ENCODE measurements around the gene RC3H1.
"Not testable (repeated sequence)": the region's sequence is repeated elsewhere in the genome, so short reads cannot be mapped to it uniquely, and the experiment has no call there.

RC3H1 gene

GRCh38 chr1:174023440-174023839 is 1.3 kb upstream of the RC3H1 start:
- DNase-seq, result no peak

- DNase-seq, result no peak
Observed at GRCh38 chr1:174022976-174023277, 770 bp upstream of the RC3H1 start.

- DNase-seq, result peak; percentile 73
Observed at GRCh38 chr1:174021591-174022079, 522 bp downstream of the RC3H1 start.

- DNase-seq, result no peak
Observed at GRCh38 chr1:174018565-174018964, 3.6 kb downstream of the RC3H1 start.

GRCh38 chr1:174017231-174017970 is 4.8 kb downstream of the RC3H1 start:
- DNase-seq, result no peak

- DNase-seq, result no peak
Observed at GRCh38 chr1:174013864-174014418, 8.2 kb downstream of the RC3H1 start.

GRCh38 chr1:174008979-174009378 is 13.2 kb downstream of the RC3H1 start:
- no peak for DNase-seq

- DNase-seq, result no peak
Observed at GRCh38 chr1:174008269-174008668, 13.9 kb downstream of the RC3H1 start.

GRCh38 chr1:174007851-174008250 is 14.3 kb downstream of the RC3H1 start:
- DNase-seq, result no peak

GRCh38 chr1:174005032-174005431 is 17.1 kb downstream of the RC3H1 start:
- DNase-seq, result no peak

GRCh38 chr1:174003867-174004266 is 18.3 kb downstream of the RC3H1 start:
- DNase-seq, result no peak

GRCh38 chr1:174001573-174001972 is 20.6 kb downstream of the RC3H1 start:
- DNase-seq, result no peak

- DNase-seq, result no peak
Observed at GRCh38 chr1:174000371-174000770, 21.8 kb downstream of the RC3H1 start.

GRCh38 chr1:173997791-173998190 is 24.4 kb downstream of the RC3H1 start:
- DNase-seq, result no peak

- DNase-seq, result no peak
Observed at GRCh38 chr1:173996995-173997394, 25.2 kb downstream of the RC3H1 start.

GRCh38 chr1:173995475-173995874 is 26.7 kb downstream of the RC3H1 start:
- DNase-seq, result no peak

- DNase-seq, result not testable (repeated sequence)
Observed at GRCh38 chr1:173993948-173994347, 28.2 kb downstream of the RC3H1 start.

- DNase-seq, result no peak
Observed at GRCh38 chr1:173988068-173988467, 34.1 kb downstream of the RC3H1 start.

- DNase-seq, result no peak
Observed at GRCh38 chr1:173986951-173987350, 35.2 kb downstream of the RC3H1 start.

GRCh38 chr1:173970252-173970651 is 51.9 kb downstream of the RC3H1 start:
- no peak for DNase-seq

- DNase-seq, result not testable (repeated sequence)
Observed at GRCh38 chr1:173965896-173966295, 56.3 kb downstream of the RC3H1 start.

GRCh38 chr1:173963477-173963876 is 58.7 kb downstream of the RC3H1 start:
- DNase-seq, result no peak

GRCh38 chr1:173960625-173961024 is 61.5 kb downstream of the RC3H1 start:
- DNase-seq, result no peak

GRCh38 chr1:173954179-173954578 is 68.0 kb downstream of the RC3H1 start:
- no peak for DNase-seq

GRCh38 chr1:173948594-173948993 is 73.6 kb downstream of the RC3H1 start:
- no peak for DNase-seq
